Activated T-cell treated with anti-CD3 and anti-CD28 coated beads, Interleukin-2, amount 50 U/mL, for 72 hours (primary cell): Measurements from ENCODE around the gene SLC25A19. TPM values are rescaled to one million over a fixed set of nuclear protein-coding genes. Genes with fewer than 3 reads are reported as not detected.
"Not testable (repeated sequence)": the region's sequence is repeated elsewhere in the genome, so short reads cannot be mapped to it uniquely, and the experiment has no call there.

Experiments
- ATAC-seq, 2 donors: fragments of 150-1000 bp; cut with Tn5 transposase; replicated peaks in 1 of 2; 2 replicates each; pipeline ENCODE4 v1.10.0; 2021; ENCODE audit warnings: moderate library complexity in 2 of 2, mild to moderate bottlenecking in 1 of 2
- DNase-seq, 2 donors: peaks; one replicate each; pipeline ENCODE4 v3.0.0; 2021 to 2022; ENCODE audit warnings: mixed read lengths in 1 of 2
- H3K27ac Mint-ChIP-seq: one replicate; pipeline ENCODE4 v1.8.0; 2022; ENCODE audit warnings: mild to moderate bottlenecking, moderate library complexity, mixed read lengths
- H3K27me3 Mint-ChIP-seq: one replicate; pipeline ENCODE4 v1.8.0; 2022; ENCODE audit warnings: low read depth, mixed read lengths
- H3K36me3 Mint-ChIP-seq, 2 donors: one replicate each; pipeline ENCODE4 v1.8.0; 2022; ENCODE audit warnings: mixed read lengths in 2 of 2, mild to moderate bottlenecking in 1 of 2; ENCODE audit not compliant: insufficient read depth in 2 of 2
- H3K4me1 Mint-ChIP-seq: one replicate; pipeline ENCODE4 v1.8.0; 2022; ENCODE audit warnings: low read depth, mixed read lengths
- H3K4me3 Mint-ChIP-seq, 2 donors: one replicate each; pipeline ENCODE4 v1.8.0; 2022; ENCODE audit warnings: mild to moderate bottlenecking in 2 of 2, mixed read lengths in 2 of 2, moderate library complexity in 2 of 2
- H3K9me3 Mint-ChIP-seq, 2 donors: one replicate each; pipeline ENCODE4 v1.8.0; 2022; ENCODE audit warnings: mixed read lengths in 2 of 2
- total RNA-seq, 2 donors: library from RNA; stranded (reverse); gene quantifications; one replicate each; pipeline ENCODE4 v1.2.3, GENCODE V29; 2022

Gene SLC25A19
- total RNA-seq, 2 donors from 2014 or later = 39.9 to 59.3 TPM

DNA sequence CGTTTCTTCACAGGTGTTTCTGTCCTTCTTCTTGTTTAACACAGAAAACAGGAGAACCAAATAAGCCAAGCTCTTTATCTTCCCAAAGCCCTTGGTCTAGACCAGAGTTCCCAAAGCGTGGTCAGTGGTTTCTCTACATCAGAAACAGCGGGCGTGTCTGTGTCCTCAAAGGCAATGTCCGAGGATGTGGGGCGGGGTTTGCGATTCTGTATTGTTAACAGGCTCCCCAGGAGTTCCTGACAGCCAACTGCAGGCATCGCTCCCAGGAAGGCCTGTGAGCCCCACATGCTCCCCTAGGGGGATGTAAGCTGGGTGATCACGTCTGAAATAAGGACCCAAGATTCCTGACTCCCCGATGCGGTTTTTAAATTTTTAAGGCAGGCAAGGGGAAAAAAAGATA is 28.4 kb upstream of the SLC25A19 start:
- no peak for DNase-seq
- Mint-ChIP-seq H3K4me3 (peak overlapping the region in 1 of 2 donors; percentile 25), H3K4me1 (peaks cover 39% of the 10 kb centered on the region), H3K36me3 (peaks cover 2 to 11% of the 10 kb centered on the region in 2 donors), H3K9me3 (no peaks in the 10 kb centered on the region), H3K27ac (peak overlapping the region; percentile 57), H3K27me3 (no peaks in the 10 kb centered on the region)
- no peak for ATAC-seq

DNA sequence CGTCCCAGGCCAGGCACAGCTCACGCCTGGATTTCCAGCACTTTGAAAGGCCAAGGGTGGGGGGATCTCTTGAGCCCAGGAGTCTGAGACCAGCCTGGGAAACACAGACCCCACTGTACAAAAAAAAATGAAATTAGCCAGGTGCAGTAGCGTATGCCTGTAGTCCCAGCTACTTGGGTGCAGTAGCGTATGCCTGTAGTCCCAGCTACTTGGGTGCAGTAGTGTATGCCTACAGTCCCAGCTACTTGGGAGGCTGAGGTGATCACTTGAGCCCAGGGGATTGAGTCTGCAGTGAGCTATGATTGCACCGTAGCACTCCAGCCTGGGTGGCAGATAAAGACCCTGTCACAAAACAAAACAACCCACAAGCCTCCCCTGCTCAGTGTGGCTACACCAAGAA is 27.0 kb upstream of the SLC25A19 start:
- ATAC-seq = peak; percentile 14 to 16
- Mint-ChIP-seq H3K9me3 (no peaks in the 10 kb centered on the region), H3K36me3 (peaks cover 2 to 9% of the 10 kb centered on the region in 2 donors), H3K4me1 (peaks cover 42% of the 10 kb centered on the region), H3K27ac (no peak overlapping the region), H3K27me3 (no peaks in the 10 kb centered on the region), H3K4me3 (peak overlapping the region in 1 of 2 donors; percentile 48)
- no peak for DNase-seq

DNA sequence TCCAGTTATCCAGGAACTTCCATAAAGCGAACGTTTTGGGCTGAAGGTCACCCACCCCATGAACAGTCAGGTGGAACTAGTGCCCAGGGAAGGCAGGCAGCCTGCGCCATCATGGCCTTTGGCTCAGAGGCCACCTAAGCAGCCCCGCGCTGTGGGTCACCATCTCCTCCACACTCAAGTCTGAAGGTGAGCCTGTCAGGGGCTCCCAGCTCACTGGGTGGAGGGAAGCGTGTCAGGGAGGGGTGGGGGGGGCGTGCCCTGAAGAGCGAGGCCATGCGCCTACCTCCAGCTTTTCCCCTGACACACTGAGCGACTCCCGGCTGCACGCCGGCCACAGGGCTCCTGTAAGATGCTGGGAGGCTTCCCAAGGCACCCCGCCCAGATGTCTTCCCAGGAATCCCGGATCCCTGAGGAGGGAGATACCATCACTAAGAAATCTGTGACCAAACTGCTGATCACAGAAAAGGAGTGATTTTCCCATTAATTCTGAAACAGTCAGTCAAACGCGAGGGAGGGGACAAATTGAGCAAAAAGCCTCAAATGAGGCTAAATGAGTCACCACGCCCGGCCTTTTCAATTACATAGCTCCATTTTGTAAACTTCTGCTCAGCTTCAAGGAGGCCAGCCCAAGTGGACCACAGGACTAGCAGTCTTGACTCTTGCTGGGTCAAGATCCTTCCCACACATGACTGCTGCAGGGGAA is 26.5 kb upstream of the SLC25A19 start:
- ATAC-seq (peak; percentile 47 to 67), DNase-seq (peak; percentile 38 to 52)
- H3K4me1 Mint-ChIP-seq = peaks cover 42% of the 10 kb centered on the region
- H3K36me3 Mint-ChIP-seq = peaks cover 2 to 8% of the 10 kb centered on the region in 2 donors
- no peak overlapping the region for H3K27ac Mint-ChIP-seq
- no peaks in the 10 kb centered on the region for H3K9me3 Mint-ChIP-seq
- H3K4me3 Mint-ChIP-seq = peak overlapping the region; percentile 37 to 48
- H3K27me3 Mint-ChIP-seq = no peaks in the 10 kb centered on the region

DNA sequence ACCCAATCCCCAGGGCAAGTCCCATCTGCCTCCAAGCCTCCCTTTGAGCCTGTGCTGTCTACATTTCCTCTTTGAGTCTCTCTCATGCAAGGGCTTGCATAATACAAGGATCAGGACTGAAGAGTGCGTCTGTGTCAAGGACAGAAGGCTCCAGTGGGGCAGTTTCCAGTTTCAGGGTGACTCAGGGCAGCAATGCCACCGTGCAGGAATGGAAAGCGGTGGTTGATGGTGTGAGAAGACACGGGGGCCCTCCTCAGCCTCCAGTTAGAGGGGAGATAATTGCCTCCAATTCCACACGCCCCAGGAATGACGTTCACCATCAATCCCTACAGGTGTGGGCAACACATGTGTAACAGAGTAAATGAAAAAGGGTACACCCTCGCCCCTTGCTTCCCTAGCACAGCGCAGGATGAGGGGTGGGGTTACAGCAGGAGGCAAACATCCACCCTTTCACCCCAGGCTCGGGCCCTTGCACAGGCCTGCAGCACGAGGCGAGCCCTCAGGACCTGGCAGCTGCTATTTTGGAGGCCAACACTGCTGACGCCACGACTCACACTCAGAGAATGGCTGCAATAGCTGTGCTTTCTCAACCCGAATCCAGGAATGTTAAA is 24.8 kb upstream of the SLC25A19 start:
- Mint-ChIP-seq H3K36me3 (peaks cover 0 to under 1% of the 10 kb centered on the region in 2 donors), H3K4me1 (peaks cover 48% of the 10 kb centered on the region), H3K4me3 (peak overlapping the region in 1 of 2 donors; percentile 3), H3K27me3 (no peaks in the 10 kb centered on the region), H3K27ac (peak overlapping the region; percentile 54), H3K9me3 (no peaks in the 10 kb centered on the region)
- DNase-seq (no peak), ATAC-seq (peak; percentile 23 to 28)

DNA sequence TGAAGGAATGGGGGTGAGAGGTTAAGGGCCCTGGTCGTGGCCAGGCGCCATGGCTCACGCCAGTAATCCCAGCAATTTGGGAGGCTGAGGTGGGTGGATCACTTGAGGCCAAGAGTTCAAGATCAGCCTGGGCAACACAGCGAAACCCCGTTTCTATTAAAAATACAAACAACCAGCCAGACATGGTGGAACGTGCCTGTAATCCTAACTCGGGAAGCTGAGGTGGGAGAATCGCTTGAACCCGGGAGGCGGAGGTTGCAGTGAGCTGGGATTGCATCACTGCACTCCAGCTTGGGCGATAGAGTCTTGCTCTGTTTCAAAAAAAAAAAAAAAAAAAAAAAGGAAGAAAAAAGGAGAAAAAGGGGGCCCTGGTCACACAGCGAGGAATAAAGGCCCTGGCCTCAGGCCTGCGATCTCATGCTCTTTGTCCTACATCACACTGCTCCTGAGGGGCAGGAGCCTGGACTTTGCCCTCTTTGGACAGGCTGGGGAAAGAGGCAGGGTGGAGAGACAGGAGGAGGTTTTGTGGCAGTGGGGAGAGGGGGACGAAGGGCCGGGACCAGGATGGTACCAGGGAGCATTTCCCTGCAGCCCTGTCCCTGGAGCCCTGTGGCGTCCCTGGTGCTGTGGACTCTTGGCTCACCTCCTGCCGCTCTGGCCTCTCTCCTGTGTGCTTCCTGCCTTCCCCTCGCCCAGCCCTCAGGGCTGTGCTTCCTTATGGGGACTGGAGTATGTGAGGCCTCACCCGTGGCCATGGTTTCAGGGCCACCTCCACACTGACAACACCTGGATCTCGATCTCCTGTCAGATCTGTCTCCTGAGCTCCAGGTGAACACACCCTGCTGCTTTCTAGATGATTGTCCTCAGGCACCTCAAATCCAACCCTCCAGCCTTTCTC is 19.7 kb upstream of the SLC25A19 start:
- no peak for DNase-seq
- Mint-ChIP-seq H3K4me3 (no peak overlapping the region), H3K27ac (peak overlapping the region; percentile 46), H3K4me1 (peaks cover 22% of the 10 kb centered on the region), H3K27me3 (no peaks in the 10 kb centered on the region), H3K9me3 (no peaks in the 10 kb centered on the region), H3K36me3 (no peaks in the 10 kb centered on the region)
- ATAC-seq = peak; percentile 28 to 35

DNA sequence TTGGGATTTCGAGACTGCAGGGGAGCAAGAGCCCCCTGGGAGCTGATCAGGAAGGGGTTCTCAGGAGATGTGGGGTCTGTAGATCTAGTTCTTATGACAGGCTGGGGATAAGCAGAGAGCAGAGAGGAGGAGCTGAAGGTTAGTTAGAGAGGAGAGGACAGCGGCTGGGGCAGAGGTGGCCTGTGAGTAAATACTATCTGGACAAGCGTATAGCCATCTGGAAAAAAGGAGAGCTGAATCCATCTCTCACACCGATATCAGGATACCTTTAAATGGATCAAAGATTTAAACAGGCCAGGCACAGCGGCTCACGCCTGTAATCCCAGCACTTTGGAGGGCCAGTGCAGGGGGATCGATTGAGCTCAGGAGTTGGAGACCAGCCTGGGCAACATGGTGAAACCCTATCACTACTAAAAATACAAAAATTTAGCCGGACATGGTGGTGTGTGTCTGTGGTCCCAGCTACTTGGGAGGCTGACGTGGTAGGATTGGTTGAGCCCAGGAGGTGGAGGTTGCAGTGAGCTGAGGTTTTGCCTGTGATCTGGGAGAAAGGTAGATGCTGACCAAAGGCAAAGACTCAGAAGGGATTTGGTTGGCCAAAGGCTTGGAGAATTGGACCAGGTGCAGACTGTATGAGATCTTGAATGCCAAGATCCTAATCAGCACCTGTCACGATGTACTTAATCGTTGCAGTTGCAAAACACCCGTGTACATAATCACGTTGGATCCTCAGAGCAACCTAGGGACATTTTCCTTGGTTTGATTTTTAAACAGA is 18.9 kb upstream of the SLC25A19 start:
- H3K27ac Mint-ChIP-seq = peak overlapping the region; percentile 46

DNA sequence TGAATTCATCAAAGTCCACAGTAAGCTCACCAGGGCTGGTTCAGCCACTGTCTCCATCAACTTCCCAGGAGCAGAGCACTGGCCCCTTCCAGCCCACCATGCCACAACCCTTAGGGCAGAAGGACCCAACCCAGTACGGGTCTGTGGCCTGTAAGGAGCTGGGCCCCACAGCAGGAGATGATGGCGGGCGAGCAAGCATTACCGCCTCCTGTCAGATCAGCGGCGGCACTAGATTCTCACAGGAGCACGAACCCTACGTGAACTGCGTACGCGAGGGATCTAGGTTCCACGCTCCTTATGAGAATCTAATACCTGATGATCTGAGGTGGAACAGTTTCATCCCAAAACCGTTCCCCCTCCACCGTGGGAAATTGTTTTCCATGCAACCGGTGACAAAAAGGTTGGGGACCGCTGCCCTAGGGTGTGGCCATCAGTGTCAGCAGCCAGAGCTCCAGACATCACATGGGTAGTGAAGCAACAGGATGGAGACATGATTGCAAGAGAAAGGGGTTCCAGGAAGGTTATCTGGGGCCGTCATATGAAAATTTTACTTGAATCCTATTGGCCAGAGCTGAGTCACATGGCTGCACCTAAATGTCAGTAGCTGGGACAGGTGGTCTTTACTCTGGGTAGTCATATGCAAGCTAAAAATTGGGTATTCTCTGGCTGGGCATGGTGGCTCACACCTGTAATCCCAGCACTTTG is 12.4 kb upstream of the SLC25A19 start:
- no peaks in the 10 kb centered on the region for H3K27me3 Mint-ChIP-seq
- DNase-seq (no peak), ATAC-seq (no peak)
- H3K27ac Mint-ChIP-seq = no peak overlapping the region
- no peak overlapping the region for H3K4me3 Mint-ChIP-seq
- no peaks in the 10 kb centered on the region for H3K9me3 Mint-ChIP-seq
- H3K36me3 Mint-ChIP-seq = no peaks in the 10 kb centered on the region
- H3K4me1 Mint-ChIP-seq = peaks cover 15% of the 10 kb centered on the region

More for the DNA sequence above, 18.9 kb upstream of the SLC25A19 start:
- Mint-ChIP-seq H3K27me3 (no peaks in the 10 kb centered on the region), H3K9me3 (no peaks in the 10 kb centered on the region), H3K4me3 (no peak overlapping the region), H3K36me3 (no peaks in the 10 kb centered on the region), H3K4me1 (peaks cover 14% of the 10 kb centered on the region)
- ATAC-seq = no peak
- DNase-seq = no peak

DNA sequence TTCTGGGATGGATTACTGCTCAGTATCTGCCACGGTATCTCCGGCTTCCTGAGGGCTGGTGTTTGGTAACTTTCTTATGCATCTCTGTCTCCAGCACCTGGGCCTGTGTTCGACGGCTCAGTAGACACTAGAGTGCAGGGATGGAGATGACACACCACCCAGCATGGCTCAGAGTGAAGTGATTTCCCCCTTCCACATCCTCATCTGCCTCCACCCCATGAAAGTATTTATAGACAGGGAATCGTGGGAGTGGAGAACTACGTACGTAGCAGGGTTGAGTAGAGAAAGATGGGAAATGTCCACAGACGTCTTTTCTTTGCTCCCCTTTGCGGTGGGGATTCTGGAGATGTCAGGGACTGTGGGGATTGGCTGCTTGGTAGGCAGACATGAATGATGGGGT is 11.8 kb upstream of the SLC25A19 start:
- ATAC-seq = no peak
- no peak for DNase-seq
- H3K36me3 Mint-ChIP-seq = no peaks in the 10 kb centered on the region
- no peaks in the 10 kb centered on the region for H3K9me3 Mint-ChIP-seq
- H3K4me1 Mint-ChIP-seq = peaks cover 21% of the 10 kb centered on the region
- no peaks in the 10 kb centered on the region for H3K27me3 Mint-ChIP-seq
- no peak overlapping the region for H3K4me3 Mint-ChIP-seq
- no peak overlapping the region for H3K27ac Mint-ChIP-seq

DNA sequence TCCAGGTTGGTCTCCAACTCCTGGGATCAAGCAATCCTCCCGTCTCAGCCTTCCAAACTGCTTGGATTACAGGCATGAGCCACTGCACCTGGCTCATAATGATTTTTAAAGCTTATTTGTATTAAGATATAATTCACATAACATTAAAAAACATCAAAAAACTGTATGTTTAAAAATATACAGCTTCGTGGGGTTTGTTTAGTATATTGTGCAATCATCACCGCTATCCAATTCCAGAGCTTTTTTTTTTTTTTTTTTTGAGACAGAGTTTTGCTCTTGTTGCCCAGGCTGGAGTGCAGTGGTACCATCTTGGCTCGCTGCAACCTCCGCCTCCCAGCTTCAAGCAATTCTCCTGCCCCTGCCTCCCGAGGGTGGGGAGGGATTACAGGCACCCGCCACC is 11.0 kb upstream of the SLC25A19 start:
- Mint-ChIP-seq H3K4me1 (peaks cover 29% of the 10 kb centered on the region), H3K9me3 (no peaks in the 10 kb centered on the region), H3K4me3 (no peak overlapping the region), H3K36me3 (no peaks in the 10 kb centered on the region), H3K27me3 (no peaks in the 10 kb centered on the region), H3K27ac (no peak overlapping the region)
- ATAC-seq = no peak
- no peak for DNase-seq

DNA sequence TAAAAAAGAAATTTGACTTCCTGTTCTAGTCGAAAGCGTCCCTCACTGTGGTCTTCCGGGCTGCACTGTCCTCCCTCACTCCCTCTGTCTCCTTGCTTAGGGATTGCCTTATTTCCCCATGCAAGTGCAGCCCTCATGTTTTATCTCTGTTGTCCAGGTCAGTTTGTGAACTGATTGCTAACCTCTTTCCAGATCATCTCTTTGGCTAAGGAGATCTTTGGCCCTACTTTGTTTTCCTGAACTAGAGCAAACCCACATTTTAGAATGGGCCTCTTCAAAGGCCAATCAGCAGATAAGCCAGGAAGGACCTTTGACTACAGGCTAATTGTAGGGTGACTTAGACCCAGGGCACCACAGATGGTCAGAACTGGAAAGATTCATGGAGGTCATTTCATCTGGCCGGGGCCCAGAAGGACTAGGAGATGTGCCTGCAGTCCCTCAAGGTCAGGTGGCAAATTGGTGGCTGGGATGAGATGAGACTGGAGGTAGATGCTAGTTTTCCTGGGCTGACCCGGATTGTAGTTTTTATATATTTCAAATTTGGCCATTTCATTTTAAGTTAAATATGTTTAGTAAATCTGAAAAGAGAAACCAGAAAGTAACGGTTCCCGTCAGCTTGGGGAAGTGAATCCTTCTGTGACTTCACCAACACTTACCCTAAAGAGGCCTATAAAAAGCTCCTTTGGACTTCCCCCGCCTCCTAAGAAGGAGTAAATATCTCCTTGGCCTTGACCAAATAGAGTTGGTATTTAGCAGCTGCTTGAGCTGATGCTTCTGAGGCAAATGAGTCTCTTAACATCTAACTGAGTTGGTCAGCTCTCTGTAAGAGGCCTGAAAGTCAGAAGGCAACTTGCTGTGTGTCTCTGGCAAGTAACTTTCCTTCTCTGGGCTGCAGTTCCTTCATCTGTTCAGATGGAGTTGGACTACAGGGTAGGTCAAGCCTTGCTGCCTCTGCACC is 6.2 kb upstream of the SLC25A19 start:
- peaks cover 59% of the 10 kb centered on the region for H3K4me1 Mint-ChIP-seq
- H3K36me3 Mint-ChIP-seq = peaks cover 0 to 1% of the 10 kb centered on the region in 2 donors
- DNase-seq (peak; percentile 59 to 64), ATAC-seq (peak; percentile 82 to 83)
- no peaks in the 10 kb centered on the region for H3K27me3 Mint-ChIP-seq
- H3K9me3 Mint-ChIP-seq = no peaks in the 10 kb centered on the region
- peak overlapping the region; percentile 92 for H3K27ac Mint-ChIP-seq
- peak overlapping the region; percentile 59 to 70 for H3K4me3 Mint-ChIP-seq

DNA sequence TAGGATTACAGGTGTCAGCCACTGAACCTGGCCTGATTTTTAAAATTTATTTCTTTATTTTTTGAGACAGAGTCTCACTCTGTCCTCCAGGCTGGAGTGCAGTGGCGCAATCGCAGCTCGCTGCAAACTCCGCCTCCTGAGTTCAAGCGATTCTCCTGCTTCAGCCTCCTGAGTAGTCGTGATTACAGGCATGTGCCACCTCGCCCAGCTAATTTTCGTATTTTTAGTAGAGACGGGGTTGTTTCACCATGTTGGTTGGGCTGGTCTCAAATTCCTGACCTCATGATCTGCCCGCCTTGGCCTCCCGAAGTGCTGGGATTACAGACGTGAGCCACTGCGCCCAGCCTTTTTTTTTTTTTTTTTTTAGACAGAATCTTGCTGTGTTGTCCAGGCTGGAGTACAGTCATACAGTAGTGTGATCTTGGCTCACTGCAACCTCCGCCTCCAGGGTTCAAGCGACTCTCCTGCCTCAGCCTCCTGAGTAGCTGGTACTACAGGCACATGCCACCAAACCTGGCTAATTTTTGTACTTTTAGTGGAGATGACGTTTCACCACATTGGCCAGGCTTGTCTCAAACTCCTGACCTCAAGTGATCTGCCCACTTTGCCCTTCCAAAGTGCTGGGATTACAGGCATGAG is 3.7 kb upstream of the SLC25A19 start:
- H3K4me1 Mint-ChIP-seq = peaks cover 69% of the 10 kb centered on the region
- not testable (repeated sequence) for ATAC-seq, H3K4me3 Mint-ChIP-seq, DNase-seq, H3K9me3 Mint-ChIP-seq, H3K27ac Mint-ChIP-seq, H3K27me3 Mint-ChIP-seq, H3K36me3 Mint-ChIP-seq
